ENCODE data around the gene SLC30A9. TPM values are rescaled to one million over a fixed set of nuclear protein-coding genes. Genes with fewer than 3 reads are reported as not detected.

SLC30A9 gene
- total RNA-seq, 2 donors from 2014 or later = 43.5 to 63.3 TPM

DNA sequence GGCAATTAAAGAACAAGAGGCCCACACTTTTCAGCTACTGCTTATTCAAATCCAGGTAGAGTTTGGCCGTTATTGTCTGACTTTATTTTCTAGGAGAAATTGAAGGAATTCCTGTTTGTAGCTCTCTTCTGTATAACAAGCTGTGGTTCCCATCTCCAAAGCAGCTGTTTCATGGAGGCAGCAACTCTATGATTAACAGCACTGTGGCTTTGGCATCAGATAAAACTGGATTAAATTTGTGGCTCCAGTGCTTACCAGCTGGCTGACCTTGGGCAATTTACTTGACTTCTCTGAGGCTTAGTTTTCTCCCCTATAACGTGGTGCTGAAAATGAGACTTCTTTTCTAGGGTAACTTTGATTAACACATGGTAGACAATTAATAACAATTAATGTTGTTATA, 28.1 kb downstream of the SLC30A9 start:
- Histone ChIP-seq H3K9me3 (no peaks in the 10 kb centered on the region), H3K36me3 (replicated peaks in 1 of 2; ENCODE audit: insufficient read depth in 1 of 2, low read depth in 2 of 2) (peaks cover 4% of the 10 kb centered on the region in 2 donors), H3K27ac (no peak overlapping the region), H3K4me1 (no peaks in the 10 kb centered on the region), H3K4me3 (no peak overlapping the region), H3K27me3 (no peaks in the 10 kb centered on the region)
- no peak for ATAC-seq
- TF ChIP-seq POLR2A (IDR thresholded peaks at IDR 0.05) = no peak
- TF ChIP-seq, protein P1, sequence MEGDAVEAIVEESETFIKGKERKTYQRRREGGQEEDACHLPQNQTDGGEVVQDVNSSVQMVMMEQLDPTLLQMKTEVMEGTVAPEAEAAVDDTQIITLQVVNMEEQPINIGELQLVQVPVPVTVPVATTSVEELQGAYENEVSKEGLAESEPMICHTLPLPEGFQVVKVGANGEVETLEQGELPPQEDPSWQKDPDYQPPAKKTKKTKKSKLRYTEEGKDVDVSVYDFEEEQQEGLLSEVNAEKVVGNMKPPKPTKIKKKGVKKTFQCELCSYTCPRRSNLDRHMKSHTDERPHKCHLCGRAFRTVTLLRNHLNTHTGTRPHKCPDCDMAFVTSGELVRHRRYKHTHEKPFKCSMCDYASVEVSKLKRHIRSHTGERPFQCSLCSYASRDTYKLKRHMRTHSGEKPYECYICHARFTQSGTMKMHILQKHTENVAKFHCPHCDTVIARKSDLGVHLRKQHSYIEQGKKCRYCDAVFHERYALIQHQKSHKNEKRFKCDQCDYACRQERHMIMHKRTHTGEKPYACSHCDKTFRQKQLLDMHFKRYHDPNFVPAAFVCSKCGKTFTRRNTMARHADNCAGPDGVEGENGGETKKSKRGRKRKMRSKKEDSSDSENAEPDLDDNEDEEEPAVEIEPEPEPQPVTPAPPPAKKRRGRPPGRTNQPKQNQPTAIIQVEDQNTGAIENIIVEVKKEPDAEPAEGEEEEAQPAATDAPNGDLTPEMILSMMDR (IDR thresholded peaks at IDR 0.05) = no peak
- DNase-seq = no peak
- 85 to 98% methylated on average over 2 of the region's 2 CpGs for WGBS, 2 donors
- intact Hi-C loops (cut with DNase I) = no loop called here

DNA sequence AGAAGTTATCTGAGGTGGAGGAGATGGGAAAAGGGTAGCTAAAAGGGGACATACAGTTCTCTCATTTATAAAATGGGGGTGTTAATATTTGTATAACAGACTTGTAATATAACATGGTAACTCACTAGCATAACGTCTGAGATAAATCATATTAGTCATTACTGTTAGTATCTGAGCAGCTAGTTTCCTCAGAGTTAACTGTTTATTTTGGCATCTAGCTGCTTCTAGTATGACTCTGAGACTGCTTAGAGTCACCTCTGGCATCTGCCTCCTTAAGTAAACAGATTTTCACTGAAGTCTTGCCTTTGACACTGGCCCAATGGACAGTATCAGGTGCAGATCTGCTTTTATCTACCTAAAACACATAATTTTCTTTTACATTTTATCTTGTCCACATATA, 58.1 kb downstream of the SLC30A9 start:
- TF ChIP-seq, protein P1 (IDR thresholded peaks at IDR 0.05) = no peak
- no peak for TF ChIP-seq POLR2A (IDR thresholded peaks at IDR 0.05)
- H3K27me3 ChIP-seq = no peaks in the 10 kb centered on the region
- intact Hi-C loops (cut with DNase I) = no loop called here
- no peak overlapping the region for H3K4me3 ChIP-seq
- no peak overlapping the region for H3K27ac ChIP-seq
- ATAC-seq (no peak), DNase-seq (no peak)
- no peaks in the 10 kb centered on the region for H3K4me1 ChIP-seq
- 14 to 33% methylated on average over 1 of the region's 1 CpG for WGBS, 2 donors
- H3K9me3 ChIP-seq = no peaks in the 10 kb centered on the region
- peaks cover 0 to 2% of the 10 kb centered on the region in 2 donors for H3K36me3 ChIP-seq (replicated peaks in 1 of 2; ENCODE audit: insufficient read depth in 1 of 2, low read depth in 2 of 2)

DNA sequence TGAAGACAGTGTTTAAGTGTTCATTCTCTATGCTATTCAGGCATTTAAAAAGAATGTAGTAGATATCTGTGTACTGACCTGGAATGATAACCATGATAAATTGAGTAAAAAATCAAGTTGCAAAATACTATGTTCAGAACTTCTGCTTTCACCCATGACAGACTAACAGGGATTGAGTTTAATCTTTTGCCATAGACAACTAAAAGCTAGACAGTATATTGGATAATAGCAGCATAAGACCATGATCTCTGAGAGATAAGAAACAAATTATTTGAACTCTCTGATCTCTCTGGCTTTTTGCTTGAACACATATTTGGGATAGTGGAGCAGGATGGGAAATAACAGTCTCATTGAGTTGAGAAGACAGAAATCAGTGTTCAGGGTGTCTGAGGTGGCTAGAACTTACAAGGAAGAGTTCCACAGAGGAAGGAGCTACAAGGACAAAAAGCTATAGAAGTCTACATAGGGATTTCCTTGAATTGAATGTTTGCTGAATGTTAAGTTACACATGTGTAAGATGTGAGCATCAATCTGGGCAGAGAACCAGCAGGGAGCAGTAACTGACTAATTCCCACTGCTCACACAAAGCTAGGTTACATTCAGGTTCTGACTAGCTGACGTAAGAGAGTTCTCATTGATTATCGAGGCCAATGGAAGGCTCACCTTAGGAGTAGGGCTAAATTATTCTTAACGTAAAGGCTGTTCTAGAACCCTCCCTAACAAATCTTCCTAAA, 60.4 kb downstream of the SLC30A9 start:
- Histone ChIP-seq H3K9me3 (no peaks in the 10 kb centered on the region), H3K27ac (no peak overlapping the region), H3K4me3 (no peak overlapping the region), H3K36me3 (replicated peaks in 1 of 2; ENCODE audit: insufficient read depth in 1 of 2, low read depth in 2 of 2) (peaks cover 0 to 2% of the 10 kb centered on the region in 2 donors), H3K27me3 (no peaks in the 10 kb centered on the region), H3K4me1 (no peaks in the 10 kb centered on the region)
- TF ChIP-seq, protein P1 (IDR thresholded peaks at IDR 0.05) = no peak
- no peak for TF ChIP-seq POLR2A (IDR thresholded peaks at IDR 0.05)
- 90 to 94% methylated on average over 3 of the region's 3 CpGs for WGBS, 2 donors
- no peak for DNase-seq
- ATAC-seq = no peak
- intact Hi-C loops (cut with DNase I) = no loop called here

DNA sequence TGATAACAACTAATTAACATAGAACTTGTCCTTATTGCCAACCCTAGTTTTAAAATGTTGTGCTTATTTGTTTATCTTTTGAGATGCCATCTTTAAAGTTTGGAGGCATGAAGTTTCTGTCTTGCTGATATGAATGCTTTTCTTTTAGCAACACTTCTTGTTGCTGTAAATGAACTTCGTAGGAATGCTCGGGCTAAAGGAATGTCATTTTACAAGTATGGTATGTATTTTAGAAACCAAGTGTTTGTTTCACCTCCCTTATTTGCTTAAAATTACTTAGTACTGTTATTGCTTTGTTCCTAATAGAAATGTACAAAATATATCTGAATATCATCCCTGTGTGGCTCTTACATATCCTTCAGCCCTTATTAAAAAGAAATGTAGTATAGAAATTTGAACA, 76.1 kb downstream of the SLC30A9 start:
- no peaks in the 10 kb centered on the region for H3K27me3 ChIP-seq
- 88 to 93% methylated on average over 2 of the region's 2 CpGs for WGBS, 2 donors
- ATAC-seq (no peak), DNase-seq (no peak)
- intact Hi-C loops (cut with DNase I) = no loop called here
- no peaks in the 10 kb centered on the region for H3K9me3 ChIP-seq
- no peak overlapping the region for H3K4me3 ChIP-seq
- peaks cover 0 to 8% of the 10 kb centered on the region in 2 donors for H3K36me3 ChIP-seq (replicated peaks in 1 of 2; ENCODE audit: insufficient read depth in 1 of 2, low read depth in 2 of 2)
- TF ChIP-seq POLR2A (IDR thresholded peaks at IDR 0.05) = no peak
- TF ChIP-seq, protein P1 (IDR thresholded peaks at IDR 0.05) = no peak
- no peak overlapping the region for H3K27ac ChIP-seq
- no peaks in the 10 kb centered on the region for H3K4me1 ChIP-seq

DNA sequence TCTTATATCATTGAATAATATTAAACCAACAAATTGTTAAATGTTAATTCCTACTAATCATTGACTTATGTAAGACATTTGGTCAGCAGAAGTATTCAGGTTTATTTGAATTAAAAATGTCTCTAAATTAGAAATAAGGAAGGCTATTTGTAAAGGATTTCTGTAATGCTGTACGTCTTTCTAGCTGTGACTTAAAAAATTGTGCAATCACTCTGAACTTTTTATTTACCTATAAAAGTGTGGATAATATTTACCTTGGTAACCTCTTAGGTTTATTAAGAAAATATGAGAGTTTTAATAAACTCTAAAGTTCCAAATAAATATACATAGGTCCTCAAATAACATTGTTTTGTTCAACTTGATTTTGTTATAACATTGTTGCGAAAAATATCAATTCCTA, 76.9 kb downstream of the SLC30A9 start:
- H3K36me3 ChIP-seq (replicated peaks in 1 of 2; ENCODE audit: insufficient read depth in 1 of 2, low read depth in 2 of 2) = peaks cover 0 to 8% of the 10 kb centered on the region in 2 donors
- intact Hi-C loops (cut with DNase I) = no loop called here
- H3K4me3 ChIP-seq = no peak overlapping the region
- no peak for TF ChIP-seq POLR2A (IDR thresholded peaks at IDR 0.05)
- TF ChIP-seq, protein P1 (IDR thresholded peaks at IDR 0.05) = no peak
- H3K27ac ChIP-seq = no peak overlapping the region
- DNase-seq (no peak), ATAC-seq (no peak)
- 45 to 48% methylated on average over 2 of the region's 2 CpGs for WGBS, 2 donors
- no peaks in the 10 kb centered on the region for H3K9me3 ChIP-seq
- H3K27me3 ChIP-seq = no peaks in the 10 kb centered on the region
- no peaks in the 10 kb centered on the region for H3K4me1 ChIP-seq
